Common myeloid progenitor, CD34-positive (primary cell): ENCODE measurements around the gene UVSSA.

Experiments
- CTCF ChIA-PET: fragments of 350-600 bp; sonication (Branson Sonifier 250); formaldehyde crosslinking; loops from one replicate; lab custom pipeline; 2021; ENCODE audit warnings: antibody characterized with exemption; lab: Charles Lee
- POLR2A ChIA-PET: fragments of 350-600 bp; sonication (Branson Sonifier 250); formaldehyde crosslinking; loops from one replicate; lab custom pipeline; 2021; ENCODE audit warnings: antibody characterized with exemption; lab: Charles Lee
- DNase-seq, 3 donors: peaks; one replicate each; pipeline versions ENCODE4 v3.0.0 to v3.0.0-alpha.2; 2013
- H3K27ac ChIP-seq, 2 experiments: 1 replicate in 1 of 2; 2 replicates in 1 of 2; pipeline ENCODE4 v1.7.0; 2013; ENCODE audit warnings: inconsistent platforms in 2 of 2, low read length in 2 of 2, mild to moderate bottlenecking in 2 of 2, low read depth in 1 of 2, moderate library complexity in 1 of 2; ENCODE audit not compliant: severe bottlenecking in 2 of 2, insufficient read depth in 1 of 2, poor library complexity in 1 of 2
- H3K27me3 ChIP-seq, 5 experiments: replicated peaks in 2 of 5; 1 replicate in 3 of 5; 2 replicates in 2 of 5; pipeline versions ENCODE4 v1.6.1 to v1.7.0; 2013; ENCODE audit warnings: low read length in 4 of 5, mild to moderate bottlenecking in 2 of 5, moderate library complexity in 2 of 5, inconsistent platforms in 1 of 5; ENCODE audit not compliant: insufficient read depth in 5 of 5, control insufficient read depth in 4 of 5
- H3K36me3 ChIP-seq, 4 experiments: 1 replicate in 2 of 4; 2 replicates in 2 of 4; pipeline versions ENCODE4 v1.6.1 to v1.7.0; 2013; ENCODE audit warnings: low read length in 3 of 4, control low read depth in 1 of 4, mild to moderate bottlenecking in 1 of 4; ENCODE audit not compliant: control insufficient read depth in 4 of 4, insufficient read depth in 4 of 4
- H3K4me1 ChIP-seq, 4 experiments: 1 replicate in 3 of 4; 2 replicates in 1 of 4; pipeline versions ENCODE4 v1.6.1 to v1.7.1; 2013; ENCODE audit warnings: low read length in 3 of 4, mild to moderate bottlenecking in 3 of 4, control low read depth in 1 of 4, inconsistent platforms in 1 of 4, moderate library complexity in 1 of 4; ENCODE audit not compliant: control insufficient read depth in 4 of 4, insufficient read depth in 4 of 4; ENCODE audit errors: control extremely low read depth in 1 of 4
- H3K4me3 ChIP-seq, 7 experiments: 1 replicate in 4 of 7; 2 replicates in 3 of 7; pipeline versions ENCODE4 v1.5.1 to v1.7.0; 2013; ENCODE audit warnings: mild to moderate bottlenecking in 7 of 7, low read length in 6 of 7, moderate library complexity in 6 of 7, inconsistent platforms in 2 of 7, low read depth in 2 of 7, control low read depth in 1 of 7; ENCODE audit not compliant: insufficient read depth in 4 of 7, control insufficient read depth in 1 of 7; ENCODE audit errors: extremely low read depth in 1 of 7
- H3K9me3 ChIP-seq, 5 experiments: 1 replicate in 4 of 5; 2 replicates in 1 of 5; pipeline versions ENCODE4 v1.6.1 to v1.7.1; 2013; ENCODE audit warnings: low read length in 4 of 5, mild to moderate bottlenecking in 2 of 5, inconsistent platforms in 1 of 5, low read depth in 1 of 5, moderate library complexity in 1 of 5; ENCODE audit not compliant: control insufficient read depth in 4 of 5, insufficient read depth in 2 of 5; ENCODE audit errors: control extremely low read depth in 1 of 5
- WGBS: methylation state at CpG from one replicate; pipeline ENCODE4 v1.1.5; 2013; ENCODE audit not compliant: insufficient coverage; 5-methylcytosine and 5-hydroxymethylcytosine counted together

Gene UVSSA

GRCh38 chr4:1366371-1367229 is 19.6 kb downstream of the UVSSA start:
- POLR2A ChIA-PET: no interaction called here

GRCh38 chr4:1367230-1367935 is 20.4 kb downstream of the UVSSA start:
- no peak overlapping the region for H3K27ac ChIP-seq
- WGBS: 100% methylated on average over 12 of the region's 17 CpGs
- H3K27me3 ChIP-seq: no peaks in the 10 kb centered on the region
- H3K36me3 ChIP-seq: peaks cover 0 to 13% (median 6%) of the 10 kb centered on the region in 4 experiments
- POLR2A ChIA-PET: no interaction called here
- DNase-seq: no peak
- no peak overlapping the region for H3K4me3 ChIP-seq
- no peaks in the 10 kb centered on the region for H3K9me3 ChIP-seq
- H3K4me1 ChIP-seq: no peaks in the 10 kb centered on the region
- CTCF ChIA-PET: interaction anchor here (1.0 kb wide), 1 partner anchor 10 kb away, joined by 4 read pairs; no protein-coding TSS in a partner anchor

More at GRCh38 chr4:1366371-1367229, 19.6 kb downstream of the UVSSA start:
- no peaks in the 10 kb centered on the region for H3K27me3 ChIP-seq
- no peaks in the 10 kb centered on the region for H3K4me1 ChIP-seq
- peaks cover 0 to 9% (median 3%) of the 10 kb centered on the region in 4 experiments for H3K36me3 ChIP-seq
- no peak overlapping the region for H3K27ac ChIP-seq
- no peaks in the 10 kb centered on the region for H3K9me3 ChIP-seq
- DNase-seq: no peak
- H3K4me3 ChIP-seq: no peak overlapping the region
- CTCF ChIA-PET: interaction anchor here (1.0 to 1.6 kb wide), 2 partner anchors 9 to 12 kb away, joined by 3 to 4 read pairs; no protein-coding TSS in a partner anchor
- 97% methylated on average over 34 of the region's 35 CpGs for WGBS

- Histone ChIP-seq H3K36me3 (peaks cover 0 to 13% (median 7%) of the 10 kb centered on the region in 4 experiments), H3K4me3 (no peak overlapping the region), H3K4me1 (no peaks in the 10 kb centered on the region), H3K27me3 (no peaks in the 10 kb centered on the region), H3K27ac (no peak overlapping the region), H3K9me3 (no peaks in the 10 kb centered on the region)
- DNase-seq: no peak
- CTCF ChIA-PET: no interaction called here
- POLR2A ChIA-PET: no interaction called here
- WGBS: 98% methylated on average over 10 of the region's 10 CpGs
Observed at GRCh38 chr4:1367936-1368289, 20.9 kb downstream of the UVSSA start.

- Histone ChIP-seq H3K4me3 (no peak overlapping the region), H3K36me3 (peaks cover 0 to 13% (median 7%) of the 10 kb centered on the region in 4 experiments), H3K27ac (no peak overlapping the region), H3K4me1 (no peaks in the 10 kb centered on the region), H3K9me3 (no peaks in the 10 kb centered on the region), H3K27me3 (no peaks in the 10 kb centered on the region)
- WGBS: 98% methylated on average over 24 of the region's 24 CpGs
- DNase-seq: no peak
- ChIA-PET CTCF (interaction anchor here (1.0 to 1.7 kb wide), 2 partner anchors 13 to 261 kb away, joined by 4 to 5 read pairs; no protein-coding TSS in a partner anchor), POLR2A (no interaction called here)
Observed at GRCh38 chr4:1368421-1369090, 21.5 kb downstream of the UVSSA start.

GRCh38 chr4:1369091-1369450 is 22.1 kb downstream of the UVSSA start:
- Histone ChIP-seq H3K36me3 (peaks cover 0 to 13% (median 7%) of the 10 kb centered on the region in 4 experiments), H3K4me1 (no peaks in the 10 kb centered on the region), H3K27ac (no peak overlapping the region), H3K27me3 (no peaks in the 10 kb centered on the region), H3K9me3 (no peaks in the 10 kb centered on the region), H3K4me3 (no peak overlapping the region)
- DNase-seq: no peak
- CTCF ChIA-PET: interaction anchor here (1.0 to 1.7 kb wide), 2 partner anchors 13 to 260 kb away, joined by 4 to 5 read pairs; no protein-coding TSS in a partner anchor
- WGBS: 92% methylated on average over 18 of the region's 18 CpGs
- POLR2A ChIA-PET: no interaction called here

GRCh38 chr4:1369479-1370079 is 22.6 kb downstream of the UVSSA start:
- Histone ChIP-seq H3K4me1 (no peaks in the 10 kb centered on the region), H3K27me3 (no peaks in the 10 kb centered on the region), H3K4me3 (no peak overlapping the region), H3K27ac (no peak overlapping the region), H3K9me3 (no peaks in the 10 kb centered on the region), H3K36me3 (peaks cover 0 to 13% (median 7%) of the 10 kb centered on the region in 4 experiments)
- ChIA-PET CTCF (interaction anchor here (1.7 kb wide), 1 partner anchor 14 kb away, joined by 5 read pairs; no protein-coding TSS in a partner anchor), POLR2A (no interaction called here)
- 96% methylated on average over 16 of the region's 22 CpGs for WGBS
- DNase-seq: no peak
